ENCODE results near the gene SLC8A1. TPM values are rescaled to one million over a fixed set of nuclear protein-coding genes. Genes with fewer than 3 reads are reported as not detected.

The SLC8A1 gene
- total and polyA plus RNA-seq, 2 donors (not counting 1 experiment from before 2014, with no cell fraction given) = 0.07 to 0.20 TPM

GRCh38 chr2:40047406-40047805 is 404.5 kb downstream of the SLC8A1 start:
- Histone ChIP-seq H3K9ac (ENCODE audit: low read length) (no peak overlapping the region), H4K20me1 (ENCODE audit: control insufficient read depth, insufficient read depth, low read length, poor library complexity, severe bottlenecking) (no peaks in the 10 kb centered on the region), H3K36me3 (replicated peaks in 1 of 2; ENCODE audit: control extremely low read depth in 1 of 2, control insufficient read depth in 1 of 2, extremely low read depth in 1 of 2, insufficient read depth in 2 of 2, low read length in 1 of 2) (no peaks in the 10 kb centered on the region), H3K79me2 (ENCODE audit: control insufficient read depth, insufficient read depth, low read length) (no peaks in the 10 kb centered on the region), H3K9me3 (ENCODE audit: control extremely low read depth in 1 of 3, control insufficient read depth in 2 of 3, insufficient read depth in 1 of 3, low read length in 2 of 3) (no peaks in the 10 kb centered on the region), H3K4me3 (ENCODE audit: control extremely low read depth in 1 of 5, extremely low read depth in 1 of 5, insufficient read depth in 1 of 5, low read depth in 2 of 5, low read length in 4 of 5) (no peak overlapping the region), H3K27ac (ENCODE audit: low read length in 2 of 2) (no peak overlapping the region), H2AFZ (ENCODE audit: insufficient read depth, low read depth, low read length, poor library complexity, severe bottlenecking) (no peak overlapping the region), H3K27me3 (replicated peaks in 1 of 4; ENCODE audit: control extremely low read depth in 1 of 4, control insufficient read depth in 3 of 4, insufficient read depth in 4 of 4, low read length in 3 of 4) (no peaks in the 10 kb centered on the region), H3K4me1 (ENCODE audit: control insufficient read depth in 2 of 2, insufficient read depth in 2 of 2, low read length in 2 of 2) (no peaks in the 10 kb centered on the region), H3K4me2 (replicated peaks; ENCODE audit: low read depth, low read length, poor library complexity, severe bottlenecking) (no peak overlapping the region)
- no CpG with 5 or more reads among the region's 3 CpGs for WGBS (ENCODE audit: insufficient coverage)
- ATAC-seq (ENCODE audit: low read depth) (no peak), DNase-seq (no peak)
- ChIA-PET CTCF (no interaction called here), POLR2A (no interaction called here)
- Mint-ChIP-seq H3K27ac (no peak overlapping the region), H3K27me3 (no peaks in the 10 kb centered on the region), H3K4me3 (no peak overlapping the region), H3K9me3 (ENCODE audit: insufficient read depth) (no peaks in the 10 kb centered on the region), H3K4me1 (no peaks in the 10 kb centered on the region)
- intact Hi-C loops (cut with micrococcal nuclease) = no loop called here
- TF ChIP-seq EZH2 (IDR thresholded peaks at IDR 0.05; ENCODE audit: borderline replicate concordance, insufficient read depth, low read depth, low read length, poor library complexity, severe bottlenecking) = no peak
- TF ChIP-seq, protein P1, sequence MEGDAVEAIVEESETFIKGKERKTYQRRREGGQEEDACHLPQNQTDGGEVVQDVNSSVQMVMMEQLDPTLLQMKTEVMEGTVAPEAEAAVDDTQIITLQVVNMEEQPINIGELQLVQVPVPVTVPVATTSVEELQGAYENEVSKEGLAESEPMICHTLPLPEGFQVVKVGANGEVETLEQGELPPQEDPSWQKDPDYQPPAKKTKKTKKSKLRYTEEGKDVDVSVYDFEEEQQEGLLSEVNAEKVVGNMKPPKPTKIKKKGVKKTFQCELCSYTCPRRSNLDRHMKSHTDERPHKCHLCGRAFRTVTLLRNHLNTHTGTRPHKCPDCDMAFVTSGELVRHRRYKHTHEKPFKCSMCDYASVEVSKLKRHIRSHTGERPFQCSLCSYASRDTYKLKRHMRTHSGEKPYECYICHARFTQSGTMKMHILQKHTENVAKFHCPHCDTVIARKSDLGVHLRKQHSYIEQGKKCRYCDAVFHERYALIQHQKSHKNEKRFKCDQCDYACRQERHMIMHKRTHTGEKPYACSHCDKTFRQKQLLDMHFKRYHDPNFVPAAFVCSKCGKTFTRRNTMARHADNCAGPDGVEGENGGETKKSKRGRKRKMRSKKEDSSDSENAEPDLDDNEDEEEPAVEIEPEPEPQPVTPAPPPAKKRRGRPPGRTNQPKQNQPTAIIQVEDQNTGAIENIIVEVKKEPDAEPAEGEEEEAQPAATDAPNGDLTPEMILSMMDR (IDR thresholded peaks at IDR 0.05) = no peak

Measured in B cell (primary cell).